ENCODE measurements around the gene DPP9.

DNA sequence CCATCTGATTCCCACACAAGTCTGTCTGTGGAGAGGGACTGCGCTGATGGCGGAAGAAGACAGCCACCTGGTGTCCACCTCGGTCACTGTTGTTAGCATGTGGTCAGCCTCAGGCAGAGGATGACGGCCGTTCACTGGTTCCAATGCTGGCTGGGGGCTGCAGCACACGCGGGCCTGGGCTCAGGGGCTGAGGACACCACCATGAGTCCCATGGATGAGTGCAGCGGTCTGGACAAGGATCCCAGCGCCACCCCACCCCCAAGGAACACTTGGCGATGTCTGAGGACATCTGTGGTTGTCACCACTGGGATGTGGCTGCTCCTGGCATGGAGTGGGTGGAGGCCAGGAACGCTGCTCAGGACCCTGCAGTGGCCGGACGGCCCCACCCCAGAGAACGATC, 10.9 kb downstream of the DPP9 start:
- TF ChIP-seq, protein P1, sequence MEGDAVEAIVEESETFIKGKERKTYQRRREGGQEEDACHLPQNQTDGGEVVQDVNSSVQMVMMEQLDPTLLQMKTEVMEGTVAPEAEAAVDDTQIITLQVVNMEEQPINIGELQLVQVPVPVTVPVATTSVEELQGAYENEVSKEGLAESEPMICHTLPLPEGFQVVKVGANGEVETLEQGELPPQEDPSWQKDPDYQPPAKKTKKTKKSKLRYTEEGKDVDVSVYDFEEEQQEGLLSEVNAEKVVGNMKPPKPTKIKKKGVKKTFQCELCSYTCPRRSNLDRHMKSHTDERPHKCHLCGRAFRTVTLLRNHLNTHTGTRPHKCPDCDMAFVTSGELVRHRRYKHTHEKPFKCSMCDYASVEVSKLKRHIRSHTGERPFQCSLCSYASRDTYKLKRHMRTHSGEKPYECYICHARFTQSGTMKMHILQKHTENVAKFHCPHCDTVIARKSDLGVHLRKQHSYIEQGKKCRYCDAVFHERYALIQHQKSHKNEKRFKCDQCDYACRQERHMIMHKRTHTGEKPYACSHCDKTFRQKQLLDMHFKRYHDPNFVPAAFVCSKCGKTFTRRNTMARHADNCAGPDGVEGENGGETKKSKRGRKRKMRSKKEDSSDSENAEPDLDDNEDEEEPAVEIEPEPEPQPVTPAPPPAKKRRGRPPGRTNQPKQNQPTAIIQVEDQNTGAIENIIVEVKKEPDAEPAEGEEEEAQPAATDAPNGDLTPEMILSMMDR (IDR thresholded peaks at IDR 0.05) = no peak
- no peak for TF ChIP-seq POLR2A (IDR thresholded peaks at IDR 0.05)
- TF ChIP-seq EP300 (IDR thresholded peaks at IDR 0.05) = no peak
- TF ChIP-seq POLR2AphosphoS5 (IDR thresholded peaks at IDR 0.05) = no peak
